Naive thymus-derived CD4-positive, alpha-beta T cell (primary cell): ENCODE results near the gene F7. TPM values are rescaled to one million over a fixed set of nuclear protein-coding genes. Genes with fewer than 3 reads are reported as not detected.
"Not testable (repeated sequence)": the region's sequence is repeated elsewhere in the genome, so short reads cannot be mapped to it uniquely, and the experiment has no call there.

Source experiments
- ATAC-seq: fragments of 150-1000 bp; cut with Tn5 transposase; 2 replicates; pipeline ENCODE4 v1.10.0; 2021; ENCODE audit warnings: mild to moderate bottlenecking, moderate library complexity
- CTCF ChIA-PET: fragments of 350-600 bp; sonication (Branson Sonifier 250); formaldehyde crosslinking; loops from one replicate; lab custom pipeline; 2021; ENCODE audit warnings: antibody characterized with exemption; lab: Charles Lee
- POLR2A ChIA-PET: fragments of 350-600 bp; sonication (Branson Sonifier 250); formaldehyde crosslinking; loops from one replicate; lab custom pipeline; 2021; ENCODE audit warnings: antibody characterized with exemption, inconsistent platforms; lab: Charles Lee
- DNase-seq, 9 donors: peaks; one replicate each; pipeline versions ENCODE4 v3.0.0 to v3.0.0-alpha.2; 2020 to 2022; ENCODE audit warnings: mixed read lengths in 1 of 9
- H3K27ac ChIP-seq: one replicate; pipeline ENCODE4 v1.7.0; 2013; ENCODE audit warnings: mild to moderate bottlenecking, low read depth, low read length, moderate library complexity
- H3K27me3 ChIP-seq, 2 donors: one replicate each; pipeline ENCODE4 v1.7.0; 2013; ENCODE audit warnings: low read length in 2 of 2, mild to moderate bottlenecking in 2 of 2, moderate library complexity in 2 of 2; ENCODE audit not compliant: control insufficient read depth in 2 of 2, insufficient read depth in 2 of 2
- H3K36me3 ChIP-seq, 3 experiments: 1 replicate in 2 of 3; 2 replicates in 1 of 3; pipeline ENCODE4 v1.7.0; 2013; ENCODE audit warnings: low read length in 3 of 3, mild to moderate bottlenecking in 3 of 3, moderate library complexity in 1 of 3; ENCODE audit not compliant: insufficient read depth in 3 of 3, control insufficient read depth in 2 of 3
- H3K4me1 ChIP-seq, 2 donors: one replicate each; pipeline ENCODE4 v1.7.0; 2013; ENCODE audit warnings: low read length in 2 of 2, mild to moderate bottlenecking in 2 of 2, moderate library complexity in 1 of 2; ENCODE audit not compliant: control insufficient read depth in 2 of 2, insufficient read depth in 2 of 2
- H3K4me3 ChIP-seq: 2 replicates; pipeline ENCODE4 v1.7.0; 2013; ENCODE audit warnings: mild to moderate bottlenecking, low read length
- H3K9me3 ChIP-seq, 3 experiments: 1 replicate in 2 of 3; 2 replicates in 1 of 3; pipeline ENCODE4 v1.7.0; 2013; ENCODE audit warnings: low read length in 3 of 3; ENCODE audit not compliant: control insufficient read depth in 2 of 3
- H3K27ac Mint-ChIP-seq, 9 donors: one replicate each; pipeline ENCODE4 v1.8.0; 2020 to 2022; ENCODE audit warnings: mixed read lengths in 9 of 9, mild to moderate bottlenecking in 8 of 9, moderate library complexity in 5 of 9, inconsistent platforms in 2 of 9
- H3K27me3 Mint-ChIP-seq, 5 donors: one replicate each; pipeline ENCODE4 v1.8.0; 2021 to 2022; ENCODE audit warnings: mixed read lengths in 5 of 5, mild to moderate bottlenecking in 1 of 5
- H3K36me3 Mint-ChIP-seq, 5 donors: one replicate each; pipeline ENCODE4 v1.8.0; 2020 to 2022; ENCODE audit warnings: mixed read lengths in 5 of 5, mild to moderate bottlenecking in 3 of 5, inconsistent platforms in 1 of 5
- H3K4me1 Mint-ChIP-seq, 7 donors: one replicate each; pipeline ENCODE4 v1.8.0; 2020 to 2022; ENCODE audit warnings: mixed read lengths in 7 of 7, mild to moderate bottlenecking in 3 of 7, inconsistent platforms in 1 of 7
- H3K4me3 Mint-ChIP-seq, 10 donors: one replicate each; pipeline ENCODE4 v1.8.0; 2020 to 2022; ENCODE audit warnings: mild to moderate bottlenecking in 10 of 10, mixed read lengths in 10 of 10, moderate library complexity in 6 of 10, inconsistent platforms in 2 of 10
- H3K9me3 Mint-ChIP-seq, 11 donors: one replicate each; pipeline ENCODE4 v1.8.0; 2020 to 2022; ENCODE audit warnings: mixed read lengths in 11 of 11, mild to moderate bottlenecking in 4 of 11, inconsistent platforms in 1 of 11, moderate library complexity in 1 of 11
- intact Hi-C, 2 donors: fragments of 100-400 bp; cut with micrococcal nuclease; formaldehyde crosslinking; loops; one replicate each; pipeline ENCODE4 v1.15.1; 2023
- polyA plus RNA-seq, 2 donors: library from polyadenylated mRNA; unstranded; fragments of 300-500 nt; fragmentation: Illumina TruSeq; gene quantifications; one replicate each; pipeline ENCODE4 v1.2.3, GENCODE V29; 2021
- total RNA-seq, 6 experiments: library from RNA in 5 of 6; stranded (reverse) in 5 of 6; gene quantifications; 1 replicate in 5 of 6; 2 replicates in 1 of 6; pipeline ENCODE4 v1.2.3 and lab custom pipeline; 2021 to 2026

F7 gene
- total and polyA plus RNA-seq, 7 experiments from 2014 or later, result 0.40 TPM; not detected in 6

DNA sequence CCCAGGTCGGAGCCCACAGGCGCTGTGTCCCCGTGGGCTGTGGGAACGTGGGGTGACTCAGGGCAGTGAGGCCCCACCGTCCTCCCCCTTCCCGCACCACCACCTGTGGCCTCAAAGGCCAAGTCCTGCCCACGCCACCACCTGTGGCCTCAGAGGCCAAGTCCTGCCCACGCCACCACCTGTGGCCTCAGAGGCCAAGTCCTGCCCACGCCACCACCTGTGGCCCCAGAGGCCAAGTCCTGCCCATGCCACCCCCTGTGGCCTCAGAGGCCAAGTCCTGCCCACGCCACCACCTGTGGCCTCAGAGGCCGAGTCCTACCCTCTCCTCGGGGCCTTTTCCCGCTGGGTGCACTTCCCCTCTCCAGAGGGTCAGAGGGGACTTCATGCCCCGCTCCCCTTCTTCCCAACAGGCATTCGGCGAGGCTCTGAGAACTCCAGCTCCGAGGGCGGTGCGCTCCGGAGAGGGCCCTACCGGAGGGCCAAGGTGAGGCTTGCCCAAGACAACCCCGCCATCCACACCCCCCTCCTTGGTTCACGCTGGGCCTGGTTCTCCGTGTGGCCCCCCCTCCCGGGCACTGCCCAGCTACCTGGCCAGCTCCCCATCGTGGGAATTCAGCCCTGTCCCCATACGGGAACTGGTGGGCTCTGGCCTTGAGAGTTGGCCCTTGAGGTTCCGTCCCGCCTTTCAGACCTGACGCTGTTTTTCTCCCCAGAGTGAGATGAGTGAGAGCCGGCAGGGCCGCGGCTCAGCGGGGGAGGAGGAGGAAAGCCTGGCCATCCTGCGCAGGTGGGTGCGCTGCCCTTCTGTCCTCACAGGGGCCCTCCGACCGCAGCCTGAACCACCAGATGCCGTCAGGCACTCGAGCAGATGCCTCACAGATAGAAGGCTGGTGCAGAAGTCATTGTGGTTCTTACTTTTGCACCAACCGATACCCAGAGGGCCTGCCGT lies 27.4 kb upstream of the F7 start:
- no peaks in the 10 kb centered on the region for H3K4me1 Mint-ChIP-seq

GRCh38 chr13:113078902-113079780 lies 26.4 kb upstream of the F7 start:
- Mint-ChIP-seq H3K9me3 (no peaks in the 10 kb centered on the region), H3K4me3 (no peak overlapping the region), H3K27me3 (no peaks in the 10 kb centered on the region), H3K4me1 (no peaks in the 10 kb centered on the region), H3K36me3 (peaks cover 0 to 33% (median 4%) of the 10 kb centered on the region in 5 donors), H3K27ac (no peak overlapping the region)
- DNase-seq (no peak), ATAC-seq (no peak)
- Histone ChIP-seq H3K27ac (no peak overlapping the region), H3K4me3 (no peak overlapping the region), H3K4me1 (no peaks in the 10 kb centered on the region), H3K27me3 (no peaks in the 10 kb centered on the region), H3K9me3 (no peaks in the 10 kb centered on the region), H3K36me3 (peaks cover 0 to 46% (median 0%) of the 10 kb centered on the region in 3 experiments)
- intact Hi-C loops, result no loop called here
- ChIA-PET POLR2A (no interaction called here), CTCF (no interaction called here)

More for the DNA sequence above, 27.4 kb upstream of the F7 start:
- H3K27me3 ChIP-seq, result no peaks in the 10 kb centered on the region
- intact Hi-C loops, result no loop called here
- DNase-seq (no peak), ATAC-seq (no peak)
- no peaks in the 10 kb centered on the region for H3K4me1 ChIP-seq
- Mint-ChIP-seq H3K36me3 (peaks cover 0 to 31% (median 5%) of the 10 kb centered on the region in 5 donors), H3K27me3 (no peaks in the 10 kb centered on the region), H3K9me3 (no peaks in the 10 kb centered on the region), H3K27ac (no peak overlapping the region), H3K4me3 (no peak overlapping the region)
- ChIA-PET CTCF (no interaction called here), POLR2A (no interaction called here)
- H3K36me3 ChIP-seq, result peaks cover 0 to 46% (median 0%) of the 10 kb centered on the region in 3 experiments
- H3K27ac ChIP-seq, result no peak overlapping the region
- no peaks in the 10 kb centered on the region for H3K9me3 ChIP-seq
- no peak overlapping the region for H3K4me3 ChIP-seq

- H3K36me3 ChIP-seq, result peaks cover 0 to 40% (median 0%) of the 10 kb centered on the region in 3 experiments
- H3K27ac Mint-ChIP-seq, intact Hi-C loops, POLR2A ChIA-PET, DNase-seq, H3K27me3 ChIP-seq, H3K9me3 ChIP-seq, H3K9me3 Mint-ChIP-seq, H3K27ac ChIP-seq, H3K4me1 ChIP-seq, H3K4me1 Mint-ChIP-seq, ATAC-seq, CTCF ChIA-PET, H3K4me3 Mint-ChIP-seq, H3K27me3 Mint-ChIP-seq, H3K4me3 ChIP-seq: not testable (repeated sequence)
- peaks cover 0 to 37% (median 7%) of the 10 kb centered on the region in 5 donors for H3K36me3 Mint-ChIP-seq
These were observed 25.9 kb upstream of the F7 start for GRCh38 chr13:113079781-113080080.

DNA sequence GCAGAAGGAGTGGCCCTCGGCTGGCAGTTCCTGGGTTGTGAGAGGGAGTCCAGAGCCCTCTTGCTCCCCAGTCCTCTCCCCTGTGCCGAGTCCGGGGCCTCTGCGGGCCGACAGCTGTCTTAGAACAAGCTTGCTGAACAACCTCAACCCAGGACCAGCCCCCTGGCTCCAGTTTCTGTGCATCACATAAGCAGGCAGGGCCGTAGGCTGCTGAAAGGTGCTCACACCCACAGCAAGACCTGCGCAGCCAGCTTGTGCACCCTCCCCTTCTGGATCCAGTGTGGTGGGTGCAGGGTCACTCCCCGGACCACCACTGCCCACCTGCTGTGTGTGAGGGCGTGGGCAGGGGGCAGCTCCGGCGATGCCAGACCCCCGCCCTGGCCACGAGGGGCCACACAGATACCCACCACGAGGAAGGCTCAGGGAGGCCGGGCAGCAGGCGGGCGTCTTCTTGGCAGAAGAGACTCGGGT lies 25.2 kb upstream of the F7 start:
- Histone ChIP-seq H3K36me3 (peaks cover 0 to 38% (median 0%) of the 10 kb centered on the region in 3 experiments), H3K9me3 (no peaks in the 10 kb centered on the region), H3K4me3 (no peak overlapping the region), H3K4me1 (no peaks in the 10 kb centered on the region), H3K27me3 (no peaks in the 10 kb centered on the region), H3K27ac (no peak overlapping the region)
- H3K36me3 Mint-ChIP-seq, result peaks cover 0 to 36% (median 7%) of the 10 kb centered on the region in 5 donors
- DNase-seq, result no peak
- H3K9me3 Mint-ChIP-seq, result no peaks in the 10 kb centered on the region
- ChIA-PET POLR2A (no interaction called here), CTCF (no interaction called here)
- no peaks in the 10 kb centered on the region for H3K4me1 Mint-ChIP-seq
- ATAC-seq, result no peak
- H3K27ac Mint-ChIP-seq, result no peak overlapping the region
- H3K4me3 Mint-ChIP-seq, result no peak overlapping the region
- intact Hi-C loops, result no loop called here
- H3K27me3 Mint-ChIP-seq, result no peaks in the 10 kb centered on the region

DNA sequence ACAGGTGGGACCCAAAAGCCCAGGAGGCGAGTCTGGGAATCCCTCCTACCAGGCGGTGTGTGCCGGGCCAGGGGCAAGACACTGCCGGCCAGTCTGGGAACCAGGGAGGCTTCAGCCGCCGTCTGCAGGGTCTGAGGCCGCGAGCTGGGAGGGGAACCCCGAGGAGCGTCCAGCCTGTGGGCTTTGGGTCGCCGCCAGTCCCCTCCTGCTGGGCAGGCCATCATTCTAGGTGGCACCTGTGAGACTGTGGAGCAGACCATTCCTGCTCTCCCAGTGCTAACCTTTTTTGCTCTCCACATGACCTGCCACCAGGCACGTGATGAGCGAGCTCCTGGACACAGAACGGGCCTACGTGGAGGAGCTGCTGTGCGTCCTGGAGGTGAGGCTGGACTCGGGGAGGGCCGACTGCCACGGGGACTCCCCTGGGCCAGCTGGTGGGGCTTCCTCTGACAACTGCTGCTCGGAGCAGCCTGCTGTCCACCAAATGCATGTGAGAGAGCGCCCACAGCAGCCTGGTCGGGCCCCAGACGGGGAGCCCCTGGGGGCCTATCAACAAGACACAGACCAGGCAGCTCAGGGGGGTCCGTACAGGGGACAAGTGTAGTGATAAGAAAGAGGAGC lies 24.6 kb upstream of the F7 start:
- no peak for ATAC-seq
- H3K9me3 Mint-ChIP-seq, result no peaks in the 10 kb centered on the region
- H3K9me3 ChIP-seq, result no peaks in the 10 kb centered on the region
- H3K36me3 Mint-ChIP-seq, result peaks cover 0 to 29% (median 4%) of the 10 kb centered on the region in 5 donors
- H3K4me3 Mint-ChIP-seq, result no peak overlapping the region
- no peaks in the 10 kb centered on the region for H3K27me3 Mint-ChIP-seq
- no peaks in the 10 kb centered on the region for H3K4me1 Mint-ChIP-seq
- no peak overlapping the region for H3K4me3 ChIP-seq
- POLR2A ChIA-PET, result no interaction called here
- CTCF ChIA-PET, result no interaction called here
- no peak overlapping the region for H3K27ac Mint-ChIP-seq
- no peak for DNase-seq
- intact Hi-C loops, result no loop called here
- H3K27ac ChIP-seq, result no peak overlapping the region
- H3K27me3 ChIP-seq, result no peaks in the 10 kb centered on the region
- H3K4me1 ChIP-seq, result no peaks in the 10 kb centered on the region
- peaks cover 0 to 33% (median 0%) of the 10 kb centered on the region in 3 experiments for H3K36me3 ChIP-seq

- Histone ChIP-seq H3K4me1 (no peaks in the 10 kb centered on the region), H3K36me3 (peaks cover 0 to 27% (median 0%) of the 10 kb centered on the region in 3 experiments), H3K4me3 (no peak overlapping the region), H3K9me3 (no peaks in the 10 kb centered on the region), H3K27me3 (no peaks in the 10 kb centered on the region), H3K27ac (no peak overlapping the region)
- intact Hi-C loops, result no loop called here
- H3K36me3 Mint-ChIP-seq, result peaks cover 0 to 36% (median 2%) of the 10 kb centered on the region in 5 donors
- H3K4me3 Mint-ChIP-seq, result no peak overlapping the region
- no peak for ATAC-seq
- H3K27me3 Mint-ChIP-seq, result no peaks in the 10 kb centered on the region
- H3K9me3 Mint-ChIP-seq, result no peaks in the 10 kb centered on the region
- CTCF ChIA-PET, result no interaction called here
- POLR2A ChIA-PET, result no interaction called here
- DNase-seq, result no peak
- H3K27ac Mint-ChIP-seq, result no peak overlapping the region
- no peaks in the 10 kb centered on the region for H3K4me1 Mint-ChIP-seq
These were observed 23.2 kb upstream of the F7 start for GRCh38 chr13:113082198-113083021.
